HK-2 (cell line): ENCODE results near the gene UPB1.
"Not testable (repeated sequence)": the region's sequence is repeated elsewhere in the genome, so short reads cannot be mapped to it uniquely, and the experiment has no call there.

Experiments
- DNase-seq: peaks from one replicate; pipeline ENCODE4 v3.0.0-alpha.2; 2018; ENCODE audit not compliant: unreplicated experiment

Gene UPB1

DNA sequence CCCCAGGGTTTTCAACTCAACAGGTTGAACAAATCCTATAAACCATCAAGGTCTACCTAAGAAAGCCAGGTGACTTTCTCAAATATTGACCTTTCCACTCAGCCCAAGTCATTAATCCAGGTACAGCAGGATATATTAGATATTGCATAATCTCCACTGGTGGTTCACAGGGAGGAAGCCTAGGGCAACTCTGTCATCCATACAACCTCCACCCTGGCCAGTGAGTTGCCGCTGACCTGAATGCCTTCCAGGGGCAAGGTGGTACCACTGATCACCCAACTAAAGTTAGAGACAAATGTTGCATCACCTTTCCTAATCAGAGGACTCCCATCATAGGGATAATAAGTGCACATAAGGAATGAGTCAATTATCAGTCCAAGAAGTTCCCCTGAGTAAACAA lies 36.9 kb downstream of the UPB1 start:
- DNase-seq: no peak

DNA sequence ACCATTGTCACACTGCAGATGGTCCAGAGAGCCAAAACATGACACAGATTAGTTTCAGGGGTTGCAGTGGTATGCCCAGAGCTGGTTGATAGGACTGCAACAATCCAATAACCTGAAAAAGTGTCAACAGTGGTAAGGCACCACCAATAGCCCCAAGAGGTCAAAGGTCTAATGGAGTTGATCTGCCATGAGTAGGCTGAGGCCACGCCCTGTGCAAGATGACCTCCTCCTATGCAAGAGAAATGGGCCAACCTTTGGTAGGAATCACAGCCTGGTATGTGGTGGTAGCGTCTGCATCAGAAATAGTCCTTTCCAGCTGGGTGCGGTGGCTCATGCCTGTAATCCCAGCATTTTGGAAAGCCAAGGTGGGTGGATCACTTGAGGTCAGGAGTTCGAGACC lies 40.2 kb downstream of the UPB1 start:
- DNase-seq: no peak

DNA sequence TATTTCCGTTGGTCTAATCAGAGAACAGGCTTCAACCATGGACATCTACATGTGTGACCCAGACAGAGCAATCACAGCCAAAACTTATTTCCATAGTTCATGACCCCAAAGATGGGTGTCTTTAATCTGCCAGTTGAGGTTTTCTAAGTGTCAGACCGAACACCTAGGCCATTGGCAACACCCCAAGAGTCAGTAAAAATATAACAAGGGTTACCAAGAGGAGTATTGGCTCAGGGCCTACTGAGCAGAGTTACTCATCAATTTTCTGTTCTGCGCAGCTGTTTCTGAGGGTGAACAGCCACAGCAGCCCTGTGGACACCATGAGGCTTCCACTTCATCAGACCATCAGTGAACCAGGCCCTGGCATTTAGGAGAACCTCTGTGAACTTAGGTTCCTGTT lies 41.0 kb downstream of the UPB1 start:
- DNase-seq: no peak

DNA sequence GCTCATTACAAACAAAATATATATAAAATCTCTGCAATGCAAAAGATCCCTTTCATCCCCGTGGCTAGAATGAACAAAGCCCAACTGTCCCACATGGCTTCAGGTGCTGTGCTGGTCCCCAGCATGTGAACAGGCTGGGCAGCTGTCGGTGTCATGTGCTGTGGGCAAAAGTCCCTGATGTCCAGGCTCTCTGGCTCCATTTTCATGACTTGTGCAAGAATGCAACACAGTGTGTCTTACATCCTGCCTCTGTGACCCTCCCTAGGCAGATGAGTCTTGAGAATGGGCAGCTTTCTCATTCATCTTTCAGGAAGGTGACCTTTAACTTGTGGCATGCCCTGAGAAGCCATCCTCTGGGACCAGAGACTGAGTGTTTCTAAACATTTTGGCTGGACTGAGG lies 45.3 kb downstream of the UPB1 start:
- no peak for DNase-seq

DNA sequence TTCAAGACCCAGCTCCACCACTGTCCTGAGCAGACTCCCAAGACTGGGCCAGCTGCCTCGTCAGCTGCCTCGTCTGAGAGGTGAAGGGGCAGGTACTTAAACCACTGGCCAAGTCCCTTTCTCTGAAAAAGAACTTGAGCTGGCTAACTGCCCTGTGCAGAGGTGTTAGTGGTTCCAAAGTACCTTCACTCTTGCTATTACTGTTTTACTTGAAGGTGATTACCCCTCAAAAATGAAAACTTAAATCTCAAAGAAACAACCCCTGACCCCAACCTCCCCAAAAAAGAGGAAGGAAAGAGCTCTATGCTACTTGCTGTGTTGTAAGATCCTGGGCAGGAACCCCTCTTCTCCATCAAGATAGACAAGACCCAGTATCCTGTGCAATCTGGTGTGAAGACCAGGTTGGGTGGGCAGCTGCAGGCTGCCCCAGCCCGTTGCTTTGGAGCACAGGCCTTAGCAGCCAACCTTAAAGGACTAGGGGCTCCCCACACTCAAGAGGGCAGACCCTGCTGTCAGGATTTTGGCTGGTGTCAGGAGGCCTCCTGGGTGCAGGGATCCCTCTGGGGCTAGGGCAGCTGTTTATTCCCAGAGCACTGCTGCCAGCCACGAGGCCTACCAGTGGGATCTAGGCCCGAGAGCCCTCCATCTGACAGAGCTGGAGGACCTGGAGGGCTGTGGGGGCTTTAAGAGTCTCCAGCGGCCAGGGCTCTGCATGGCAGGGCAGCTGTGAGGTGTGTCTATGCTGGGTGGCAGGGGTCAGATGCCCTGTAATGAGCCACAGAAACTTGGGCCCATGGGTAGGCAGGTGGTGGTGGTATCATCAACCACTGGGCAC lies 46.8 kb downstream of the UPB1 start:
- DNase-seq: no peak

DNA sequence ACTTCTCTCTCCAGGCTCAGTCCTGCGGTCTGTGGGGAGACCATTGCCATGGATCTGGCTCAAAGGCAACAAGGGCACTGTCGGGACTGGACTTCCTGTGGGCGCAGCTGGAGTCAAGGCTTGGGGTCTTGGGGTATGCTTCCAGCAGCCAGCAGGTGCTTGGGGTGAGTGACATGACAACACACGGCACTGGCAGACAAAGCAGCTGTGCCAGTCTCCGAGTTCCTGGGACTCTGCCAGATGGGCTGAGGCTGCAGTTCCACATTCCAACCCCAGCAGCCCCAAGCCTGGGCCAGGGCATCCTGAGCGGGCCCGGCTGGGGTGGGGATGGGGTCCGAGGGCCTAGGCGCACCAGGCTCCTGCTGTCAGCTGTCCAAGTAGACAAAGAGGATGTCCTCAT lies 47.5 kb downstream of the UPB1 start:
- no peak for DNase-seq

DNA sequence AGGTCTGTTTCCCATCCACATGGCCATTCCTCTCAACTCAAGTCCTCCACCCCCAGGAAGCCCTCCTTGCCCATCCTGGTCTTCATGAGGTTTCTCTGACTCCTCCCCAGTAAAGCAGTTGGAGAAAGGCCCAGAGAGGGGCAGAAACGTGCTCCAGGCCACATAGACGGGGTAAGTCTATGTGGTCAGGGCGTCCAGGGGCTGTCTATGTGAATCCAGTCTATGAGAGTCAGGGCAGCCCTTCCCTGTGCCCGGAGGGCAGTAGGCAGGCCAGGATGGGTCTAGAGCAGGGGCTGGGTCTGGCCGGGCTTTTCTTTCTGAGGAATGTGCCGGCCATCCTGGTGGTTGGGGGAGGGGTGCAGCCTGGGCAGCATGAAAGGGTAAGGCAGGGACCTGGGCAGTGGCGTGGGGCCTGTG lies 48.1 kb downstream of the UPB1 start:
- DNase-seq: no peak

DNA sequence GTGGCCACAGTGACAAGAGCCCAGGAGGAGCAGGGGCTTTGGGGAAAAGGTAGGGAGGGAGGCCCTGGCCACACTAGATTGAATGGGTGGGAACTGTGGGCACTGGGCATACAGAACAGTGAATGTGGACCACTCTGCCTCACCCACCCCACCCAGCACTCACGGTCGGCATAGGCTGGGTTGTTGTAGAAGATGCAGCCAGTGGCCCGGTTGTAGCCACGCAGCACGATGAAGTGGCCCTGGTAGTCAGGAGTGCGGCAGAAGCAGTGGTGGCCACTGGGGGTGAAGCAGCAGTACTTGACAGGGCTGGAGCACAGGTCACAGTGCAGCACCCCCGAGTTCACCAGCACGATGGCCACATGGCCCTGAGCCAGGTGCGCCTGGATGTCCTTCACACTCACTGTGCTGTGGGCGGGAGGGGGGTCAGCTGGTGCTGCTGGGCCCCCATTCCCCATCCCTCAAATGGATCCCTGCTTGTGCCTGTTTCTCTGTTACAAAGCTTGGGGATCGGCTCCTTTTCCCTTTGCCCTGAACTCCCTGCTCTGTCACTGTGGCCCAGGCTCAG lies 48.6 kb downstream of the UPB1 start:
- no peak for DNase-seq

DNA sequence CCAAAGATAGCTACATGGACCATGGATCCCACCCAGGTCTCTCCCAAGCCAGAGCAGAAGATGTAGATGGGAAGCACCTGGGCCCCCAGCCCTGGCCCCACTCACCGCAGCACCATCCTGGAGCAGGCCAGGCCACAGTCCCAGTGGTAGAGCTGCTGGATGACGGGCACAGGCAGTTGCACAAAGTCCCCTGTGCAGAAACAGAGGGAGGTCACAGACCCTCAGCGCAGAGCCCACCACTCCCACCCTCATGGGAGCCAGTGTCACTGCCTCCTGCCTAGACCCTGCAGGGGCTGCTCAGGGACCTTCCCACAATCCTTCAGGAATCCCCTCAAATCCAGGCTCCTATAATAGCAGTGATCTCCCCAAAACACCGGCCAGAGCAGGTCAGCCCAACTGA lies 53.7 kb downstream of the UPB1 start:
- DNase-seq: no peak

DNA sequence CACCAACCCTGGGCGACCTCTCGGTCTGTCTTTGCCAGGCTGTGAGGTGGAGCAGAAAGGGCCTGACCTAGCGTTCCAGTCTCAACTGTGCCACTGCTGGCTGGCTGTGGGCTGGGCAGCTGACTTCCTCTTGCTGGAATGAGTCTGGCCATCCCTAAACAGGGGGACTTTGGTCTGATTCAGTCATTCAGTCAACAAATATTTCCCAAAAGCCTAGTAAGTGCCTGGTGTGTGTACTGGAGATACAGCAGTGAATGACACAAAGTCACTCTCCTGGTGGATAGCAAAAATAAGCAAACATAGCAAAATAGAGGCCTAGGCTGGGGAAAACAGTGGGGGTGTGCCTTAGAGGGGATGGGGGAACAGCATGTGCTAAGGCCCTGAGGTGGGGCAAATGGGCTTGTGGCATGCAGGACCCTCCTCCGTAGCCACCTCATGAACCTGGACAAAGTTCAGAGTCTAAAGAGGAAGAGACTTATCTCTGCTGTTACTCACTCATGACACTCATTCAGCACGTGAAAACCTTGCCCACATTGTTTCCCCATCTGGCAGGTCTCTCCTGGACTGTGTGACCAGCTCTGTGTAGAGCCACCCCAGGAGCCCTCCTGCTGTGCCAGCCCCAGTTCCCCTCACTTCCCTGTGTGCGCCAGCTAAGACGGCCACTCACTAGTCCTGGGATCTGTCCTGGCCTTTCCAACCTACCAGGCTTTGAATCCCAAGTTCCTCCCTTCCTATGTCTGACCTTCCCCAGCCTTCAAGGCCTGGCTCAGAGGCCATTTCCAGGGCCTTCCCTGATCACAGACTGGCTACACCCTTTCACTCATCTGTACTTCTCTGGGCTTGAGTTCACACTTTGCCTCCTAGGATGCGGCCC lies 55.1 kb downstream of the UPB1 start:
- DNase-seq: no peak

DNA sequence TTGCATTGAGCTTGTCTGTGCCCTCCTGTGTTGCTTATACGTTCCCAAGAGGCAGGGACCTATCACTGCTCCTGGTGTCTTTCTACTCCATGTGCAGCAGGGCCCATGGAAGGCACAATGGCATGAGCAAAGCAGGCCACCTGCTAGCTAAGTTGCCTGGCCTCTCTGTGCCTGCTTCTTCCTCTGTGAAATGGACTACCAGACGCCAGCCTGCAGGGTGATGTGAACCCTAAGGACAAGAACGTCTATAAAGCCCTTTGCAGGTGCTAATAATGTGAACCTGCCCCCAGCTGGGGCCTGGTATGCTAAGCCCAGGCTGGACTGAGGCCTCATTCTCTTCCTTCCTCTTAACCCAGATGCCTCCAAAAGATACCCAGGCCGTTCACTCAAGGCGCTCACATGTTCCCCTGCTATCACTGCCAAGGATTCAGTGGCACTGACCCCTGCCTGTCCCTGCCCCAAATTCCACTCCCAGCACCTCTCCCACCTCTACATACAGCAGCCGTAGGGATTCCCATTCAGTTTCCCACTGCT lies 55.8 kb downstream of the UPB1 start:
- no peak for DNase-seq

DNA sequence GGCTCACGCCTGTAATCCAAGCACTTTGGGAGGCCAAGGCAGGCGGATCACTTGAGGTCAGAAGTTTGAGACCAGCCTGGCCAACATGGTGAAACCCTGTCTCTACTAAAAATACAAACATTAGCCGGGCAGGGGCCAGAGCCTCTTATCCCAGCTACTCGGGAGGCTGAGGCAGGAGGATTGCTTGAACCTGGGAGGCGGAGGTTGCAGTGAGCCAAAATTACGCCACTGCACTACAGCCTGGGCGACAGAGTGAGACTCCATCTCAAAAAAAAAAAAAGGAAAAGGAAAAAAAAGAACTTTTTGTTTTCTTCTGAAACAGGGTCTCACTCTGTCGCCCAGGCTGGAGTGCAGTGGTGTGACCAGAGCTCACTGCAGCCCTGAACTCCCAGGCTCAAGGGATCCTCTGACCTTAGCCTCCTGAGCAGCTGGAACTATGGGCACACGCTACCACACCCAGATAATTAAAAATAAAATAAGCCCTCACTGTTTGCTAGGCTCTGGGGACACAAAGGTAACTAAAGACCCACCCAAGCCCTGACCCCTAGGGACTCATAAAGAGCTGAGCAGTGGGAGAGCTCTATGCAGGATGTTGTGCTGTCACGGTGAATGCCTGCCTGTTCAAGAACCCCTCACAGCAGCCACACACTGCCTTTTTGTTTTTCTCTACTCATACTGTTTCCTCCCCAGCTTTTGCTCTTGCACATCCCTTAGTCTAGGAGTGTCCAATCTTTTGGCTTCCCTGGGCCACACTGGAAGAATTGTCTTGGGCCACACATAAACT lies 57.6 kb downstream of the UPB1 start:
- not testable (repeated sequence) for DNase-seq

DNA sequence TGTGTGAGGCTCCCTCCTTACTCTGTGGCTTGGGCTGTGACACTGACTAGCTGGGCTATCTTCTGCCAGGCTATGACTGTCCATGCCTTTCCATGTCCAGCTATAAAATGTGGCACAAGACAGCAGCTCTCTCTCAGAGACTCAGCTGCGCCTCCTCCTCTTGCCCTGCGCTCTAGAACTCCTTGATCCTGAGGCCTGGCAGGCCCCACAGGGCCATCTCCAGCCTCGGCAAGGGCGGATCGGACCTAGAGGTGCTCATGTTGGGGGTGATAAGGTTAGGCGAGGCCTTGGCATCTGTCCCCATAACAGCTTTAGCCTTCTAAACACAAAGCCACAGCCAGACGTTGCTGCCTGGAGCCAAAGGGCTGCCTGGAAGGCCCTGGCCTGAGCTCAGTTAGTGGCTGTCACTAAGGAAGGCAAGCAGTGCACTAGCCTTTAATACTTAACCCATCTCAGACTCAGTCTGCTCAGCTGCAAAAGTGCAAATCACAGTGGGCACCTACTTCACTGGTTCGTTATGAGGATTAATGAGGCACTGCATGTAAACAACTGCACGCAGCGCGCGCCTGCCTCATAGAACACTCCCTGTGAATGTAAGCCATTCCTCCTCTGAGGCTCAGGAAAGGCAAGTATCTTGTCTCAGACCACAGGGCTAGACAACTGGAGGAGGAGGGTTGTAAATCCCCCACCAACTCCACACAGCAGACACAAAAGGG lies 58.6 kb downstream of the UPB1 start:
- no peak for DNase-seq

DNA sequence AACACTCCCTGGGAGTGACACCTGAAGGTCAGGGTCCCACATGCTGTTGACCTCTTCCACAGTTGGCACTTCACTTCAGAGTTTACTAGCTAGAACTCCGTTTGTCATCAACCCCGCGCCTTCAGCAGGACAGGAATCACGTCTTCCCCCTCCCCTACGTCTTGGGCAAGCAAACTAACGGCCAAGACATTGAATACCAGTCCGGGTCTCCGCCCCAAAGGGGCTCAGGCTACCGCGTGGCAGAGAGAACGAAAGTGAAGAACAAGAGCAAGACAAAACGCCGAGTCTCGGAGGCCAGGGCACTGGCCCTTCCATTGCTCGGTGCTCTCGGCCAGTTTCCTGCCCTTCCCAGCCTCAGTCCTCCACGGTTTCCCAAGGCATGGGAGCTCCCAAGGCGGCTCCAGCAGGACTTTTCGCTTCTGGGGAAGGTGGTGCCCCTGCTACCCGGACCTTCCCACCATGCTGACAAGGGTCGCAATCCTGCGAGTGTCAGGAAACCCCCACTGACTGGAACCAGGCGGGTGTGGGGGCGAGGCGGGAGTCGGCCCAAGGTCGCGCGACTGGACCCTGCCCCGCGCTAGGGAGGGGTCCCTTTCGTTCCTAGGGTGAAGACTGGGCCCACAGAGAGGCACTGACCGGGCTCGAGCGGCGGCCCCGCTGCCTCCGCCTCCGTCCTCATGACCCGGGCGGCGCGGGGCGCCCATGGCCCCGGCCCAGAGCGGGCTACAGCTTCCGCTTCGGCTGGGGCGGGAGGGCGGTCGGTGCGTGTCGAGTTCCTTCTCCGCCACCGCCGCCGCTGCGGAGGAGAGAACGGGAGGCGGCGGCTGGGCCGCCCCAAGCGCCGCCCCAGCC lies 59.4 kb downstream of the UPB1 start, which contains the start of gene GUCD1:
Gene GUCD1, minus strand, starts transcription at position 826 of the 852 bp plus-strand sequence. Its CDS starts 147 bp downstream, at position 679.
- DNase-seq: peak; percentile 45

DNA sequence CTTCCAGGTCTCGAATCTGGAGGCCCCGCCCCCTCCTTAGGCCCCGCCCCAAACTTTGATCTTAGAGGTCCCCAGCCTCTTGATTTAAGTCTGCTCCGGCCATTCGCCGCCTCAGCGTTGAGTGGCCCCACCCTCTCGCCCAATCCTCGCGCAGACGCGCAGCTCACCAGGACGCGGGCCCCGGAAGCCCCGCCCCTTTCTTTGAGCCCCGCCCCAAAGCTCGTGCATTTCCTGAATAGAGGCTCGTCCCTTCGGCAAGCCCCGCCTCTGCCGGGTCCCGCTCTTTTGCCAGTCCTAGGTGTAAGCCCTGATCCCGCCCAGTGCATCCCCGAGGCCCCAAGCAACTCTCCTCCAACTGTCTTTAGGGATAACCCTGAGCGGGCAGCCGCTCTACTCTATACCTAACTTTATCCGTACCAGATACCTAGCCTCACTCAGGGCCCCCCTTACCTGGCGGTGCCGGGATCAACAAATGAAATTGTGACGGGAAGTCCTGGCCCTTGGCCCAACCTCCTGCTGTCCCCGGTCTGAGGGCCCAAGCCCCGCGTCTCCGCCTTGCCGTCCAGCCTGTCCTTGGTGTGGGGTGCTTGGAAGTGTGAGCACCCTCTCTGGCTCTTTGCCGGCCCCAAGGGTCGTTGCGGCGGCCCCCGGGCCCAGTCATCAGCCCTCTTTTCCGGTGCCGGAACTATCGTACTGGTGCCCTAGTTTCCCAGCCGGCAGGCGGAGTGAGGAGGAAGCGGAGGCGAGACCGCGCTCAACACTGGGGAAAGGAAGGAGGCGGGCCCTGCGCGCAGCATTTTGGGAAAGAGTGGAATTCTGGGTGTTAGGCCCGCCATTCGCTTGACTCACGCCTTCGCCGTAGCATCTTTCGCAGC lies 60.3 kb downstream of the UPB1 start, which contains the start of gene SNRPD3:
Gene SNRPD3, plus strand, starts transcription at position 835 of the 875 bp plus-strand sequence. CDS start 1,676 bp downstream, outside the sequence.
- DNase-seq: peak; percentile 99

DNA sequence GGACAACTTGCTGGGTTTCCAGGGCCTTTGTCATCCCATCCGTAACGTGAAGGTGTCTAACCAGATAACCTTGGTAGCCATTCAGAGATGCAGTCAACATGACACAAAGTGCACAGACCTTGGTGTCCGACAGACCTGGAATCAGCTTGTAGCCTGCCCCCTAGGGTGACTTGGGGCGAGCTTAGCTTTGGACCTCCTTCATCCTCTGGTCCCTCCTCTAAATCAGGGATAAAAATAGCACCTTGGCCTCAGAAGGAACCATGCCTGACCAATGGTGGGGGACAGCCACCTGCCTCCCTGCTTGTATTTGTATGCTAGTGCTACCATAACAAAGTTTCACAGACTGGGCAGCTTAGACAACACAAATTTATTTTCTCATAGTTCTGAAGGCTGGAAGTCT lies 64.3 kb downstream of the UPB1 start:
- DNase-seq: no peak

DNA sequence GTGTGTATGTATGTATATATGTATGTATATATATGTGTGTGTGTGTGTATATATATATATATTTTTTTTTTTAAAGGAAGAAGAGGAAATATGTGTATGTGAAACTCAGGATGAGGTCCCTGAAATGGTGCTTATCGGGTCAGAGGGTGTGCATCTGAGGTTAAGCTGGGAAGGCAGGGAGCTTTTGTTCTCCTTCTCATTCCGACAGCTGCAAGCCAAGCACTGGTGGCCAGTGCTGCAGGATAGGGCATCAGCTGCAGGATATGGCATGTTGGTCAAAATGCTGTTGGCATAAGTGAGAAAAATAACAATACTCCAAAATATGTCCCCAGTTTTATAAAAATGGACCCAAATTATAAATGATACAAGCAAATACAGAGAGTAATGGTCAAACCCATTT lies 68.1 kb downstream of the UPB1 start:
- DNase-seq: no peak

DNA sequence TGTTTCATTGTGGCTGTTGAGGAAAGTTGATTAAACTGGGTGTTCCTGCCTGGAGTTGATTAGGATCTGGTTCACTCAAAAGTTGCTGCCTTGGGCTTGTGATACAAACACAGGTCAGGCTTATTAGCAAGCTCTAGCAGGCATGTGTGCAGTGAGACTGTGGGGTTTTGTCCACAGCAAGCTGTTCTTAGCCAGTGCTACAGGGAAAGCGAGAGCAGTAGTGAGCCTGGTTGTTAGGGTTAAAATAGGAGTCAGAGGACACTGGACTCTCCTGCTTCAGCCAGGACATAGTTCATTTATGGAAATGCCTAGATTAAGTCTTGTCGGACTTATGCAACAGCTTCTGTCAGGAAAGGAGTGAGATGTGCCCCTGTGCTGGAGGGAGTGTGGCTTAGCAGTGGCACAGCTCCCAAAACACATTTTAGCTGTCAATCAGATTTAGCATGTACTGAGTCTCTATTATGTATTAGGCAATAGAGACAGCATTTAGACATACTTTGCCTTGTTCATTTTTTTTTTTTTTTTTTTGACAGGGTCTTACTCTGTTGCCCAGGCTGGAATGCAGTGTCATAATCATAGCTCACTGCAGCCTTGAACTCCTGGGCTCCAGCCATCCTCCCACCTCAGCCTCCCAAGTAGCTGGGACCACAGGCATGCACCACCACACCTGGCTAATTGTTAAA lies 69.4 kb downstream of the UPB1 start:
- no peak for DNase-seq
